ENCODE results near the gene ABHD5. TPM values are rescaled to one million over a fixed set of nuclear protein-coding genes. Genes with fewer than 3 reads are reported as not detected.
"Not testable (repeated sequence)": the region's sequence is repeated elsewhere in the genome, so short reads cannot be mapped to it uniquely, and the experiment has no call there.

The ABHD5 gene
- total and polyA plus RNA-seq, 2 of the 8 experiments (the other 6 are each of a cell fraction or from before 2014, with no cell fraction given), result 10.5 to 16.4 TPM

DNA sequence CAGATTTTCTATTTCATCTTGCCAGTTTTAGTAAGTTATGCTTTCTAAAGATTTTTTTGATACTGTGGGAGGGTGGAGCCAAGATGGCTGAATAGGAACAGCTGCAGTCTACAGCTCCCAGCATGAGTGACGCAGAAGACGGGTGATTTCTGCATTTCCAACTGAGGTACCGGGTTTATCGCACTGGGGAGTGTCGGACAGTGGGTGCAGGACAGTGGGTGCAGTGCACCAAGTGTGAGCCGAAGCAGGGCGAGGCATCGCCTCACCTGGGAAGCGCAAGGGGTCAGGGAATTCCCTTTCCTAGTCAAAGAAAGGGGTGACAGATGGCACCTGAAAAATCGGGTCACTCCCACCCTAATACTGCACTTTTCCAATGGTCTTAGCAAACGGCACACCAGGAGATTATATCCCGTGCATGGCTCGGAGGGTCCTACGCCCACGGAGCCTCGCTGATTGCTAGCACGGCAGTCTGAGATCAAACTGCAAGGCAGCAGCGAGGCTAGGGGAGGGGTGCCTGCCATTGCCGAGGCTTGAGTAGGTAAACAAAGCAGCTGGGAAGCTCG, 11.8 kb upstream of the ABHD5 start:
- H3K4me2 ChIP-seq (ENCODE audit: insufficient read depth in 1 of 2, low read depth in 2 of 2, low read length in 2 of 2); H3K79me1 ChIP-seq (ENCODE audit: low read depth, low read length); H2BK15ac ChIP-seq (ENCODE audit: low read length); H3K9ac ChIP-seq (replicated peaks in 1 of 4; ENCODE audit: extremely low read depth in 1 of 4, low read depth in 3 of 4, low read length in 3 of 4); POLR2A ChIA-PET (ENCODE audit: partially characterized antibody); H3K14ac ChIP-seq (ENCODE audit: insufficient read length); H2BK5ac ChIP-seq (ENCODE audit: low read depth, low read length); FAIRE-seq; DNase-seq (ENCODE audit: low read depth in 1 of 2, low spot score in 2 of 2); H4K91ac ChIP-seq (replicated peaks; ENCODE audit: insufficient read length, low read length); H3K23me2 ChIP-seq (ENCODE audit: low read depth, low read length); H3K56ac ChIP-seq (replicated peaks; ENCODE audit: insufficient read length, low read depth, low read length); H3K4me3 ChIP-seq (ENCODE audit: extremely low read depth in 1 of 4, insufficient read depth in 2 of 4, low read depth in 3 of 4, low read length in 4 of 4); H2BK120ac ChIP-seq (replicated peaks; ENCODE audit: low read depth, low read length); H2BK20ac ChIP-seq (ENCODE audit: low read length); CTCF ChIA-PET (ENCODE audit: partially characterized antibody); H4K20me1 ChIP-seq (replicated peaks in 1 of 2; ENCODE audit: control insufficient read depth in 1 of 2, insufficient read depth in 2 of 2, low read length in 2 of 2); H3K23ac ChIP-seq (ENCODE audit: insufficient read length); H2BK12ac ChIP-seq (ENCODE audit: low read depth, low read length); H3K36me3 ChIP-seq (ENCODE audit: control insufficient read depth in 2 of 4, insufficient read depth in 4 of 4, low read length in 3 of 4); H4K5ac ChIP-seq (ENCODE audit: insufficient read length, low read depth, low read length); H3K4ac ChIP-seq (replicated peaks; ENCODE audit: insufficient read length, low read depth, low read length); H4K8ac ChIP-seq (ENCODE audit: extremely low read depth, insufficient read depth, low read length); H3K79me2 ChIP-seq (ENCODE audit: control insufficient read depth in 1 of 2, insufficient read depth in 2 of 2, low read length in 2 of 2); H2AFZ ChIP-seq (ENCODE audit: low read length); H3K27me3 ChIP-seq (replicated peaks in 1 of 4; ENCODE audit: control insufficient read depth in 3 of 4, extremely low read depth in 1 of 4, insufficient read depth in 3 of 4, low read length in 3 of 4); H3K27ac ChIP-seq (ENCODE audit: low read depth, low read length); H2AK5ac ChIP-seq (ENCODE audit: low read depth, low read length); H3K18ac ChIP-seq (ENCODE audit: extremely low read depth, low read length); H3K4me1 ChIP-seq (replicated peaks in 1 of 4; ENCODE audit: control insufficient read depth in 3 of 4, insufficient read depth in 4 of 4, low read length in 3 of 4): not testable (repeated sequence)
- H3K9me3 ChIP-seq (ENCODE audit: insufficient read depth in 2 of 2, low read depth in 1 of 2, low read length in 1 of 2), result peaks cover 0 to 14% of the 10 kb centered on the region in 2 experiments; a peak in 2 of 4 replicates
- 94% methylated on average over 20 of the region's 20 CpGs; no CpG with 5 or more reads in 1 of the 2 experiments for WGBS, 2 experiments (ENCODE audit: extremely low coverage in 1 of 2, insufficient coverage in 1 of 2, insufficient read length in 1 of 2, insufficient replicate concordance in 2 of 2, low coverage in 1 of 2, low lambda C conversion rate in 2 of 2, missing lambda C conversion rate in 1 of 2)

DNA sequence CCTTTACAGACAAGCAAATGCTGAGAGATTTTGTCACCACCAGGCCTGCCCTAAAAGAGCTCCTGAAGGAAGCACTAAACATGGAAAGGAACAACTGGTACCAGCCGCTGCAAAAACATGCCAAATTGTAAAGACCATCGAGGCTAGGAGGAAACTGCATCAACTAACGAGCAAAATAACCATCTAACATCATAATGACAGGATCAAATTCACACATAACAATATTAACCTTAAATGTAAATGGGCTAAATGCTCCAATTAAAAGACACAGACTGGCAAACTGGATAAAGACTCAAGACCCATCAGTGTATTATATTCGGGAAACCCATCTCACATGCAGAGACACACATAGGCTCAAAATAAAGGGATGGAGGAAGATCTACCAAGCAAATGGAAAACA, 9.9 kb upstream of the ABHD5 start:
- peaks cover 0 to 14% of the 10 kb centered on the region in 2 experiments; a peak in 2 of 4 replicates for H3K9me3 ChIP-seq (ENCODE audit: insufficient read depth in 2 of 2, low read depth in 1 of 2, low read length in 1 of 2)
- H2BK15ac ChIP-seq (ENCODE audit: low read length); H3K27ac ChIP-seq (ENCODE audit: low read depth, low read length); H3K23ac ChIP-seq (ENCODE audit: insufficient read length); H4K5ac ChIP-seq (ENCODE audit: insufficient read length, low read depth, low read length); H3K4ac ChIP-seq (replicated peaks; ENCODE audit: insufficient read length, low read depth, low read length); FAIRE-seq; H3K23me2 ChIP-seq (ENCODE audit: low read depth, low read length); CTCF ChIA-PET (ENCODE audit: partially characterized antibody); H2AFZ ChIP-seq (ENCODE audit: low read length); H3K4me1 ChIP-seq (replicated peaks in 1 of 4; ENCODE audit: control insufficient read depth in 3 of 4, insufficient read depth in 4 of 4, low read length in 3 of 4); H3K56ac ChIP-seq (replicated peaks; ENCODE audit: insufficient read length, low read depth, low read length); H2BK120ac ChIP-seq (replicated peaks; ENCODE audit: low read depth, low read length); H3K14ac ChIP-seq (ENCODE audit: insufficient read length); H3K27me3 ChIP-seq (replicated peaks in 1 of 4; ENCODE audit: control insufficient read depth in 3 of 4, extremely low read depth in 1 of 4, insufficient read depth in 3 of 4, low read length in 3 of 4); H3K9ac ChIP-seq (replicated peaks in 1 of 4; ENCODE audit: extremely low read depth in 1 of 4, low read depth in 3 of 4, low read length in 3 of 4); H4K20me1 ChIP-seq (replicated peaks in 1 of 2; ENCODE audit: control insufficient read depth in 1 of 2, insufficient read depth in 2 of 2, low read length in 2 of 2); DNase-seq (ENCODE audit: low read depth in 1 of 2, low spot score in 2 of 2); H3K18ac ChIP-seq (ENCODE audit: extremely low read depth, low read length); H2AK5ac ChIP-seq (ENCODE audit: low read depth, low read length); POLR2A ChIA-PET (ENCODE audit: partially characterized antibody); H3K36me3 ChIP-seq (ENCODE audit: control insufficient read depth in 2 of 4, insufficient read depth in 4 of 4, low read length in 3 of 4); H2BK5ac ChIP-seq (ENCODE audit: low read depth, low read length); H3K4me3 ChIP-seq (ENCODE audit: extremely low read depth in 1 of 4, insufficient read depth in 2 of 4, low read depth in 3 of 4, low read length in 4 of 4); H2BK12ac ChIP-seq (ENCODE audit: low read depth, low read length); H3K79me1 ChIP-seq (ENCODE audit: low read depth, low read length); H2BK20ac ChIP-seq (ENCODE audit: low read length); H4K8ac ChIP-seq (ENCODE audit: extremely low read depth, insufficient read depth, low read length); H3K79me2 ChIP-seq (ENCODE audit: control insufficient read depth in 1 of 2, insufficient read depth in 2 of 2, low read length in 2 of 2); H3K4me2 ChIP-seq (ENCODE audit: insufficient read depth in 1 of 2, low read depth in 2 of 2, low read length in 2 of 2); H4K91ac ChIP-seq (replicated peaks; ENCODE audit: insufficient read length, low read length): not testable (repeated sequence)
- WGBS, 2 experiments (ENCODE audit: extremely low coverage in 1 of 2, insufficient coverage in 1 of 2, insufficient read length in 1 of 2, insufficient replicate concordance in 2 of 2, low coverage in 1 of 2, low lambda C conversion rate in 2 of 2, missing lambda C conversion rate in 1 of 2), result 90% methylated on average over 4 of the region's 4 CpGs; no CpG with 5 or more reads in 1 of the 2 experiments
